Epithelial cell of umbilical artery (primary cell): ENCODE measurements around the gene FCN3. TPM values are rescaled to one million over a fixed set of nuclear protein-coding genes. Genes with fewer than 3 reads are reported as not detected.

Experiments used
- total RNA-seq: library from RNA; depleted of rRNA; stranded (reverse); fragments of >200 nt; gene quantifications from 2 replicates; pipeline ENCODE4 v1.2.3, GENCODE V29; 2014

FCN3 gene
- under 0.01 TPM in 1 of 2 replicates, not detected in the other for total RNA-seq

GRCh38 chr1:27374362-27375086, at the start of gene FCN3:
TSS of gene FCN3 (minus strand) at chr1:27374824. CDS start at chr1:27374818, 6 bp downstream.

GRCh38 chr1:27392096-27392777, 17.6 kb upstream of the FCN3 start, which contains the start of gene GPR3:
TSS of gene GPR3 (plus strand) at chr1:27392622. CDS start at chr1:27393799, 1,177 bp downstream.

GRCh38 chr1:27383039-27383605, 8.5 kb upstream of the FCN3 start, which contains the start of gene CD164L2:
TSS of gene CD164L2 (minus strand) at chr1:27383333. CDS start at chr1:27383239, 94 bp downstream.

GRCh38 chr1:27366411-27367159, 8.0 kb downstream of the FCN3 start, which contains the start of gene MAP3K6:
TSS of gene MAP3K6 (minus strand) at chr1:27366961. CDS start at chr1:27366597, 364 bp downstream.

GRCh38 chr1:27341525-27342252, 32.9 kb downstream of the FCN3 start, which contains the start of gene SYTL1:
TSS of gene SYTL1 (plus strand) at chr1:27342022. CDS start at chr1:27345335, 3,313 bp downstream.

GRCh38 chr1:27321813-27322568, 52.6 kb downstream of the FCN3 start, which contains the start of gene TMEM222:
TSS of gene TMEM222 (plus strand) at chr1:27322163. CDS start at chr1:27322198, 35 bp downstream.

Other genes with a start within 250 kb of the FCN3 start
- 3.9 and 5.9 TPM in 2 replicates for gene SLC9A1, start 219.7 kb downstream of the FCN3 start, total RNA-seq
- 13.0 and 15.5 TPM in 2 replicates for gene WDTC1, start 140.2 kb downstream of the FCN3 start, total RNA-seq
- 23.3 and 24.7 TPM in 2 replicates for gene TMEM222, start 52.7 kb downstream of the FCN3 start, total RNA-seq
- under 0.01 TPM in 1 of 2 replicates, not detected in the other for gene SYTL1, start 32.8 kb downstream of the FCN3 start, total RNA-seq
- 6.4 and 6.5 TPM in 2 replicates for gene MAP3K6, start 7.9 kb downstream of the FCN3 start, total RNA-seq
- not detected in 2 replicates for gene CD164L2, start 8.5 kb upstream of the FCN3 start, total RNA-seq
- gene GPR3, start 17.8 kb upstream of the FCN3 start, total RNA-seq = 0.46 and 0.65 TPM in 2 replicates
- gene WASF2, start 115.3 kb upstream of the FCN3 start, total RNA-seq = 17.9 and 21.1 TPM in 2 replicates
- 4.5 and 6.1 TPM in 2 replicates for gene AHDC1, start 229.3 kb upstream of the FCN3 start, total RNA-seq